Spinal cord (tissue), 10 donors: Measurements from ENCODE around the gene NARS2. TPM values are rescaled to one million over a fixed set of nuclear protein-coding genes. Genes with fewer than 3 reads are reported as not detected.

Experiments
- DNase-seq, 6 donors: peaks; one replicate each; pipeline versions ENCODE4 v3.0.0 to v3.0.0-alpha.2; 2013 to 2015; ENCODE audit warnings: low spot score in 6 of 6, low read depth in 4 of 6
- H3K27ac ChIP-seq: one replicate; pipeline ENCODE4 v1.5.1; 2013; ENCODE audit warnings: low read depth, low read length, control low read depth
- H3K27me3 ChIP-seq: one replicate; pipeline ENCODE4 v1.6.1; 2013; ENCODE audit warnings: low read length; ENCODE audit not compliant: control insufficient read depth, insufficient read depth
- H3K36me3 ChIP-seq: one replicate; pipeline ENCODE4 v1.6.1; 2013; ENCODE audit warnings: low read length; ENCODE audit not compliant: control insufficient read depth, insufficient read depth
- H3K4me1 ChIP-seq: one replicate; pipeline ENCODE4 v1.6.1; 2013; ENCODE audit warnings: low read length; ENCODE audit not compliant: control insufficient read depth, insufficient read depth
- H3K4me3 ChIP-seq: one replicate; pipeline ENCODE4 v1.5.1; 2013; ENCODE audit warnings: low read depth, low read length, control low read depth
- H3K9me3 ChIP-seq: one replicate; pipeline ENCODE4 v1.6.1; 2013; ENCODE audit warnings: low read length; ENCODE audit not compliant: control insufficient read depth, insufficient read depth
- WGBS: methylation state at CpG from one replicate; pipeline ENCODE4 v1.1.5; 2013; ENCODE audit warnings: missing lambda C conversion rate; ENCODE audit not compliant: insufficient coverage; 5-methylcytosine and 5-hydroxymethylcytosine counted together
- polyA plus RNA-seq, 2 donors: library from polyadenylated mRNA; unstranded; fragments of 120-200 nt; gene quantifications; one replicate each; pipeline ENCODE4 v1.2.1, GENCODE V29; 2013; ENCODE audit not compliant: insufficient read length in 2 of 2
- total RNA-seq, 2 donors: library from RNA; depleted of rRNA in 1 of 2; stranded (reverse); fragments of 120-200 nt in 1 of 2; fragments of >200 nt in 1 of 2; gene quantifications; one replicate each; pipeline versions ENCODE4 v1.2.3 to v1.2.4, GENCODE V29; 2013 to 2014
- donor health status: healthy.

NARS2 gene
- total and polyA plus RNA-seq, 4 donors, result 27.5 to 34.0 (median 30.6) TPM

- Histone ChIP-seq H3K4me1 (peaks cover 29% of the 10 kb centered on the region), H3K27ac (peak overlapping the region; percentile 92), H3K27me3 (no peaks in the 10 kb centered on the region), H3K36me3 (no peaks in the 10 kb centered on the region), H3K4me3 (peak overlapping the region; percentile 68), H3K9me3 (no peaks in the 10 kb centered on the region)
- 1% methylated on average over 31 of the region's 38 CpGs for WGBS
- peak; percentile 44 to 94 (median 70) for DNase-seq
Measured at GRCh38 chr11:78416285-78417174, 158.1 kb downstream of the NARS2 start.

GRCh38 chr11:78415338-78415737, 159.3 kb downstream of the NARS2 start:
- no peak overlapping the region for H3K27ac ChIP-seq
- DNase-seq, result no peak
- WGBS, result 64% methylated on average over 2 of the region's 4 CpGs

GRCh38 chr11:78414321-78415051, 160.2 kb downstream of the NARS2 start:
- Histone ChIP-seq H3K9me3 (peaks cover 8% of the 10 kb centered on the region), H3K4me1 (peaks cover 17% of the 10 kb centered on the region), H3K36me3 (no peaks in the 10 kb centered on the region), H3K27me3 (no peaks in the 10 kb centered on the region), H3K27ac (no peak overlapping the region), H3K4me3 (no peak overlapping the region)
- 87% methylated on average over 3 of the region's 14 CpGs for WGBS
- DNase-seq, result peak in 2 of 6 donors; percentile 25 to 59

More at GRCh38 chr11:78415338-78415737, 159.3 kb downstream of the NARS2 start:
- Histone ChIP-seq H3K4me1 (peaks cover 23% of the 10 kb centered on the region), H3K4me3 (no peak overlapping the region), H3K27me3 (no peaks in the 10 kb centered on the region), H3K9me3 (peaks cover 3% of the 10 kb centered on the region), H3K36me3 (no peaks in the 10 kb centered on the region)

- DNase-seq, result no peak
Measured at GRCh38 chr11:78408619-78409018, 166.0 kb downstream of the NARS2 start.

DNA sequence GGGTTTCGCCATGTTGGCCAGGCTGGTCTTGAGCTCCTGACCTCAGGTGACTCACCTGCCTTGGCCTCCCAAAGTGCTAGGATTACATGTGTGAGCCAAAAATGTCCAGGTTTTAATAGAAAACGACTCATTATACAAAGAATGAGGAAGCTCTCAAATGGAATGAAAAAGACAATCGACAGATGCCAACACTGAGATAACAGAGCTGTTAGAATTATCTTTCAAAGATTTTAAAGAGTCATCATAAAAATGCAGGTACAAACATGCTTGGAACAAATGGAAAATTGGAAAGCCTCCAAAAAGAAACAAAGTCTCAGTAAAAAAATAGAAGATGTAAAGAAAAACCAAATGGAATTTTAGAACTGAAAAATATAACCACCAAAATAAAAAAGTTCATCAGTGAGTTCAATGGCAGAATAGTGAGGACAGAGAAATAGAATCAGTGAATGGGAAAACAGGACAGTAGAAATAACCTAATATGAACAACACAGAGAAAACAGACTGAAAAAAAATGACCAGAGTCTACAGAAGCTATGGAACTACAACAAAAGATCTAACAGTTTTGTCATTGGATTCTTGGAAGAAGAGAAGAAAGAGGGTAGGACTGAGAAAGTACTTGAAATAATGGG, 168.0 kb downstream of the NARS2 start:
- no peaks in the 10 kb centered on the region for H3K27me3 ChIP-seq
- H3K27ac ChIP-seq, result no peak overlapping the region
- no peak for DNase-seq
- WGBS, result no CpG with 5 or more reads among the region's 3 CpGs
- H3K4me3 ChIP-seq, result no peak overlapping the region
- H3K36me3 ChIP-seq, result no peaks in the 10 kb centered on the region
- H3K9me3 ChIP-seq, result peaks cover 8% of the 10 kb centered on the region
- H3K4me1 ChIP-seq, result no peaks in the 10 kb centered on the region

More at GRCh38 chr11:78408619-78409018, 166.0 kb downstream of the NARS2 start:
- no peak overlapping the region for H3K4me3 ChIP-seq
- H3K27ac ChIP-seq, result no peak overlapping the region
- H3K9me3 ChIP-seq, result peaks cover 8% of the 10 kb centered on the region
- no peaks in the 10 kb centered on the region for H3K27me3 ChIP-seq
- H3K36me3 ChIP-seq, result no peaks in the 10 kb centered on the region
- H3K4me1 ChIP-seq, result no peaks in the 10 kb centered on the region
- 89% methylated on average over 1 of the region's 3 CpGs for WGBS

DNA sequence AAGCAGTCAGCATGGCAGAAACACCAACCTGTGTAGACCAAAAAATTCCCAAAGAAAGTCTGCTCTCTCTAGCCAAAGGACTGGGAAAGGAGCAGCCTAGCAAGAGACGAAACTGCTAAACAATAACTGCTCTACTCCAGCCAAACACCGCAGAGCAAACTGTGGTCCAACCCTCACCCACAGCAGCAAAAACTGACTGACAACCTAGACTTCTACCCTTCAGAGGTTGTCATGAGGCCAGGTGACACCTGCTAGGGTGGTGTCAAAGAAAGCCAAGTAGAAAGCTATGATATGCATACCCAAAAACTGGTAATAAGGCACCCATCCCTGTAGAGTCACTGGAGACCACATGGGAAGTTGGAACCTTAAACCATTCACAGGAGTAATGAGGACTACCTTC, 168.9 kb downstream of the NARS2 start:
- Histone ChIP-seq H3K27me3 (no peaks in the 10 kb centered on the region), H3K36me3 (no peaks in the 10 kb centered on the region), H3K9me3 (peaks cover 8% of the 10 kb centered on the region), H3K4me1 (no peaks in the 10 kb centered on the region), H3K4me3 (no peak overlapping the region), H3K27ac (no peak overlapping the region)
- WGBS, result no CpG with 5 or more reads among the region's 2 CpGs
- no peak for DNase-seq

DNA sequence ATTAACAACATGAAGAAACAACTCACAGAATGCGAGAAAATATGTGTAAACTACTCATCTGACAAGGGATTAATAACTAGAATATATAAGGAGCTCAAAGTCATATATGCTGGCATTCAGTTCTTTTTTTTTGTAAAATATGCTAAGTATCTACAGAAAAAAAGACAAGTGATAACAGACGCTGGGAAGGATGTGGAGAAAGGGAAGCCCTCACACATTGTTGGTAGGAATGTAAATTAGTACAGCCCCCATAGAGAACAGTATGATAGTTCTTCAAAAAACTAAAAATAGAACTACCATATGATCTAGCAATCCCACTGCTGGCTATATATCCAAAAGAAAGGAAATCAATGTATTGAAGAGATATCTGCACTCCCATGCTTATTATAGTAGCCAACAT, 170.9 kb downstream of the NARS2 start:
- Histone ChIP-seq H3K9me3 (no peaks in the 10 kb centered on the region), H3K27ac (no peak overlapping the region), H3K36me3 (no peaks in the 10 kb centered on the region), H3K4me1 (no peaks in the 10 kb centered on the region), H3K4me3 (no peak overlapping the region), H3K27me3 (no peaks in the 10 kb centered on the region)
- no CpG with 5 or more reads among the region's 2 CpGs for WGBS
- DNase-seq, result peak in 1 of 6 donors; percentile 56

DNA sequence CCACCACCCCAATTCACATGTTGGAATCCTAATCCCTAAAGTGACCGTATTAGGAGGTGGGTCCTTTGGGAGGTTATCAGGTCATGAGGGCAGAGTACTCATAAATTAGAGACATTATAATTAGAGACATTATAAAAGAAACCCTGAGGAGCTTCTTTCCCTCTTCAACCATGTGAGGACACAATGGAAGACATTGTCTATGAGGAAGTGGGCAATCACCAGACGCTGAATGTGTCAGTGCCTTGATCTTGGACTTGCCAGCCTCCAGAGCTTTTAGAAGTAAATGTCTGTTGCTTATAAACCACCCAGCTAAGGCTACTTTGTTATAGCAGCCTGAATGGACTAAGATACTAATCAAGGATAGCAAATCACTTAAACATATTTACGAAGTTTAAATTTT, 171.8 kb downstream of the NARS2 start:
- no peaks in the 10 kb centered on the region for H3K4me1 ChIP-seq
- no peak overlapping the region for H3K27ac ChIP-seq
- WGBS, result 80% methylated on average over 1 of the region's 3 CpGs
- no peak for DNase-seq
- no peak overlapping the region for H3K4me3 ChIP-seq
- H3K9me3 ChIP-seq, result no peaks in the 10 kb centered on the region
- no peaks in the 10 kb centered on the region for H3K27me3 ChIP-seq
- no peaks in the 10 kb centered on the region for H3K36me3 ChIP-seq

GRCh38 chr11:78400702-78401101, 174.0 kb downstream of the NARS2 start:
- no peaks in the 10 kb centered on the region for H3K9me3 ChIP-seq
- 100% methylated on average over 1 of the region's 3 CpGs for WGBS
- DNase-seq, result no peak
- no peak overlapping the region for H3K4me3 ChIP-seq
- H3K4me1 ChIP-seq, result no peaks in the 10 kb centered on the region
- no peaks in the 10 kb centered on the region for H3K36me3 ChIP-seq
- H3K27ac ChIP-seq, result no peak overlapping the region
- H3K27me3 ChIP-seq, result no peaks in the 10 kb centered on the region
